HepG2 (cell line): Measurements from ENCODE around the gene RELB. TPM values are rescaled to one million over a fixed set of nuclear protein-coding genes. Genes with fewer than 3 reads are reported as not detected.

Experiments used
- ATF3 ChIP-seq: sonication (generic); formaldehyde crosslinking; IDR thresholded peaks from 2 replicates; pipeline ENCODE4 v1.4.0; 2020; ENCODE audit warnings: missing genetic modification reagents
- HDAC6 ChIP-seq: fragments of 200-600 bp; sonication (generic); IDR thresholded peaks from 2 replicates; pipeline ENCODE4 v1.7.0; 2017; ENCODE audit warnings: mild to moderate bottlenecking, antibody characterized with exemption, low read length, low read depth
- HNF4A ChIP-seq: sonication (generic); formaldehyde crosslinking; IDR thresholded peaks from 2 replicates; pipeline ENCODE4 v1.4.0; 2020; ENCODE audit warnings: missing genetic modification reagents
- MYC ChIP-seq: sonication (generic); formaldehyde crosslinking; IDR thresholded peaks from 2 replicates; pipeline ENCODE4 v1.9.0; 2021; ENCODE audit warnings: missing genetic modification reagents, borderline replicate concordance
- PHF20 ChIP-seq: sonication (generic); formaldehyde crosslinking; IDR thresholded peaks from 2 replicates; pipeline ENCODE4 v1.5.0; 2020; ENCODE audit warnings: mild to moderate bottlenecking, missing genetic modification reagents
- SIN3B ChIP-seq: fragments of 150-350 bp; IDR thresholded peaks from 2 replicates; pipeline ENCODE4 v1.6.1; 2014; ENCODE audit warnings: low read length
- TAF1 ChIP-seq: sonication (generic); formaldehyde crosslinking; IDR thresholded peaks from 2 replicates; pipeline ENCODE4 v1.4.0; 2020; ENCODE audit warnings: missing genetic modification reagents
- THYN1 ChIP-seq: sonication (generic); formaldehyde crosslinking; IDR thresholded peaks from 2 replicates; pipeline ENCODE4 v1.8.1; 2023; ENCODE audit warnings: low read depth, mild to moderate bottlenecking, moderate library complexity, missing genetic modification reagents, borderline replicate concordance
- ZNF451 ChIP-seq: sonication (generic); formaldehyde crosslinking; IDR thresholded peaks from 2 replicates; pipeline ENCODE4 v1.5.0; 2020; ENCODE audit warnings: mild to moderate bottlenecking, missing genetic modification reagents
- polyA plus RNA-seq, 8 experiments: library from polyadenylated mRNA; depleted of rRNA in 3 of 8; stranded (reverse) in 7 of 8; unstranded in 1 of 8; fragments of >200 nt; fragmentation: Illumina TruSeq in 4 of 8; extraction: Trizol in 4 of 8; gene quantifications; 2 replicates each; pipeline versions ENCODE4 v1.2.1 to v1.2.3, GENCODE V29; 2011 to 2016; ENCODE audit warnings: low read depth in 4 of 8, missing spikeins in 1 of 8, mixed read lengths in 1 of 8; ENCODE audit not compliant: insufficient read depth in 1 of 8
- total RNA-seq, 5 experiments: library from RNA; depleted of rRNA; stranded (reverse); fragments of >200 nt; fragmentation: Illumina TruSeq; extraction: Trizol; gene quantifications; 2 replicates each; pipeline ENCODE4 v1.2.3, GENCODE V29; 2016; ENCODE audit warnings: low read depth in 1 of 5
- TF ChIP-seq, protein P1 (sequence below), 2 experiments: sonication (generic) in 1 of 2; formaldehyde crosslinking in 1 of 2; IDR thresholded peaks; 2 replicates each; pipeline versions ENCODE4 v1.6.1 to v1.9.0; 2014 to 2022; ENCODE audit warnings: antibody characterized with exemption in 1 of 2, borderline replicate concordance in 1 of 2, inconsistent platforms in 1 of 2, low read depth in 1 of 2, missing genetic modification reagents in 1 of 2
- TF ChIP-seq, protein P2 (sequence below): sonication (generic); formaldehyde crosslinking; IDR thresholded peaks from 2 replicates; pipeline ENCODE4 v1.8.1; 2023; ENCODE audit warnings: mild to moderate bottlenecking, missing genetic modification reagents
- TF ChIP-seq, protein P3 (sequence below), 2 experiments: sonication (generic) in 1 of 2; formaldehyde crosslinking in 1 of 2; IDR thresholded peaks; 2 replicates each; pipeline versions ENCODE4 v1.4.0 to v1.6.1; 2016 to 2020; ENCODE audit warnings: borderline replicate concordance in 1 of 2, low read depth in 1 of 2, mild to moderate bottlenecking in 1 of 2, missing genetic modification reagents in 1 of 2

RELB gene
- total and polyA plus RNA-seq, 2 of the 13 experiments (the other 11 are each of a cell fraction or from before 2014, with no cell fraction given): 1.9 to 3.5 TPM

GRCh38 chr19:45079063-45079910 is 78.0 kb downstream of the RELB start, which contains the start of gene GEMIN7 (continued):
- TF ChIP-seq, protein P1, sequence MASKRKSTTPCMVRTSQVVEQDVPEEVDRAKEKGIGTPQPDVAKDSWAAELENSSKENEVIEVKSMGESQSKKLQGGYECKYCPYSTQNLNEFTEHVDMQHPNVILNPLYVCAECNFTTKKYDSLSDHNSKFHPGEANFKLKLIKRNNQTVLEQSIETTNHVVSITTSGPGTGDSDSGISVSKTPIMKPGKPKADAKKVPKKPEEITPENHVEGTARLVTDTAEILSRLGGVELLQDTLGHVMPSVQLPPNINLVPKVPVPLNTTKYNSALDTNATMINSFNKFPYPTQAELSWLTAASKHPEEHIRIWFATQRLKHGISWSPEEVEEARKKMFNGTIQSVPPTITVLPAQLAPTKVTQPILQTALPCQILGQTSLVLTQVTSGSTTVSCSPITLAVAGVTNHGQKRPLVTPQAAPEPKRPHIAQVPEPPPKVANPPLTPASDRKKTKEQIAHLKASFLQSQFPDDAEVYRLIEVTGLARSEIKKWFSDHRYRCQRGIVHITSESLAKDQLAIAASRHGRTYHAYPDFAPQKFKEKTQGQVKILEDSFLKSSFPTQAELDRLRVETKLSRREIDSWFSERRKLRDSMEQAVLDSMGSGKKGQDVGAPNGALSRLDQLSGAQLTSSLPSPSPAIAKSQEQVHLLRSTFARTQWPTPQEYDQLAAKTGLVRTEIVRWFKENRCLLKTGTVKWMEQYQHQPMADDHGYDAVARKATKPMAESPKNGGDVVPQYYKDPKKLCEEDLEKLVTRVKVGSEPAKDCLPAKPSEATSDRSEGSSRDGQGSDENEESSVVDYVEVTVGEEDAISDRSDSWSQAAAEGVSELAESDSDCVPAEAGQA (IDR thresholded peaks at IDR 0.05; ENCODE audit: low read depth): peak; percentile 68; the same call in 1 of the 2 replicates
- TF ChIP-seq, protein P1 (CRISPR knock-in tag; IDR thresholded peaks at IDR 0.05; ENCODE audit: borderline replicate concordance): peak; percentile 82
- TF ChIP-seq SIN3B (peak; percentile 90), TAF1 (peak; percentile 91), PHF20 (CRISPR knock-in tag) (peak; percentile 95), ATF3 (CRISPR knock-in tag) (peak; percentile 76), ZNF451 (peak; percentile 91; the same call in 1 of the 2 replicates), MYC (CRISPR knock-in tag) (peak; percentile 100), HNF4A (peak; percentile 30; the same call in 1 of the 2 replicates), THYN1 (CRISPR knock-in tag) (no peak), HDAC6 (no peak)
- TF ChIP-seq, protein P2, sequence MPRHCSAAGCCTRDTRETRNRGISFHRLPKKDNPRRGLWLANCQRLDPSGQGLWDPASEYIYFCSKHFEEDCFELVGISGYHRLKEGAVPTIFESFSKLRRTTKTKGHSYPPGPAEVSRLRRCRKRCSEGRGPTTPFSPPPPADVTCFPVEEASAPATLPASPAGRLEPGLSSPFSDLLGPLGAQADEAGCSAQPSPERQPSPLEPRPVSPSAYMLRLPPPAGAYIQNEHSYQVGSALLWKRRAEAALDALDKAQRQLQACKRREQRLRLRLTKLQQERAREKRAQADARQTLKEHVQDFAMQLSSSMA: 0 out of 2 replicates have a peak, but pooled peaks have one; percentile 68
- TF ChIP-seq, protein P3, sequence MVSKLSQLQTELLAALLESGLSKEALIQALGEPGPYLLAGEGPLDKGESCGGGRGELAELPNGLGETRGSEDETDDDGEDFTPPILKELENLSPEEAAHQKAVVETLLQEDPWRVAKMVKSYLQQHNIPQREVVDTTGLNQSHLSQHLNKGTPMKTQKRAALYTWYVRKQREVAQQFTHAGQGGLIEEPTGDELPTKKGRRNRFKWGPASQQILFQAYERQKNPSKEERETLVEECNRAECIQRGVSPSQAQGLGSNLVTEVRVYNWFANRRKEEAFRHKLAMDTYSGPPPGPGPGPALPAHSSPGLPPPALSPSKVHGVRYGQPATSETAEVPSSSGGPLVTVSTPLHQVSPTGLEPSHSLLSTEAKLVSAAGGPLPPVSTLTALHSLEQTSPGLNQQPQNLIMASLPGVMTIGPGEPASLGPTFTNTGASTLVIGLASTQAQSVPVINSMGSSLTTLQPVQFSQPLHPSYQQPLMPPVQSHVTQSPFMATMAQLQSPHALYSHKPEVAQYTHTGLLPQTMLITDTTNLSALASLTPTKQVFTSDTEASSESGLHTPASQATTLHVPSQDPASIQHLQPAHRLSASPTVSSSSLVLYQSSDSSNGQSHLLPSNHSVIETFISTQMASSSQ (IDR thresholded peaks at IDR 0.05; ENCODE audit: low read depth): no peak
- TF ChIP-seq, protein P3 (CRISPR knock-in tag; IDR thresholded peaks at IDR 0.05; ENCODE audit: borderline replicate concordance): peak; percentile 77; the same call in 1 of the 2 replicates
